ENCODE data around the gene HELZ. TPM values are rescaled to one million over a fixed set of nuclear protein-coding genes. Genes with fewer than 3 reads are reported as not detected.
A peak's percentile ranks its signal among the peaks of the same experiment; 100 is the strongest.

The HELZ gene
- total and polyA plus RNA-seq, 2 experiments from 2014 or later, result 32.7 to 77.2 TPM

GRCh38 chr17:67262435-67263117, 17.6 kb upstream of the HELZ start:
- Histone ChIP-seq H3K27me3 (no peaks in the 10 kb centered on the region), H3K27ac (peak overlapping the region; percentile 66), H3K9me3 (ENCODE audit: low read depth) (no peaks in the 10 kb centered on the region), H3K79me2 (no peaks in the 10 kb centered on the region), H3K36me3 (replicated peaks; ENCODE audit: insufficient read depth, low read depth) (no peaks in the 10 kb centered on the region), H3K4me1 (ENCODE audit: insufficient read depth) (peaks cover 12% of the 10 kb centered on the region), H4K20me1 (ENCODE audit: insufficient read depth, poor library complexity, severe bottlenecking) (no peaks in the 10 kb centered on the region), H3K4me3 (no peak overlapping the region), H3K4me2 (no peak overlapping the region), H2AFZ (no peak overlapping the region), H3K9me2 (replicated peaks; ENCODE audit: insufficient read depth) (no peaks in the 10 kb centered on the region)
- WGBS (ENCODE audit: low lambda C conversion rate, missing lambda C conversion rate), result 62% methylated on average over 7 of the region's 7 CpGs
- no peak for TF ChIP-seq EZH2 (IDR thresholded peaks at IDR 0.05; ENCODE audit: borderline replicate concordance)
- TF ChIP-seq CTCF (IDR thresholded peaks at IDR 0.05; ENCODE audit: poor library complexity), result no peak
- no peak for TF ChIP-seq EZH2phosphoT487 (IDR thresholded peaks at IDR 0.05; ENCODE audit: low read depth, severe bottlenecking, unreplicated experiment)
- DNase-seq (ENCODE audit: low spot score), result peak; percentile 62

GRCh38 chr17:67260170-67260987, 15.4 kb upstream of the HELZ start:
- Histone ChIP-seq H3K9me2 (replicated peaks; ENCODE audit: insufficient read depth) (no peaks in the 10 kb centered on the region), H2AFZ (no peak overlapping the region), H3K79me2 (no peaks in the 10 kb centered on the region), H3K36me3 (replicated peaks; ENCODE audit: insufficient read depth, low read depth) (no peaks in the 10 kb centered on the region), H3K4me3 (no peak overlapping the region), H4K20me1 (ENCODE audit: insufficient read depth, poor library complexity, severe bottlenecking) (no peaks in the 10 kb centered on the region), H3K4me1 (ENCODE audit: insufficient read depth) (peaks cover 12% of the 10 kb centered on the region), H3K27ac (peak overlapping the region; percentile 42), H3K4me2 (peak overlapping the region; percentile 50), H3K27me3 (no peaks in the 10 kb centered on the region), H3K9me3 (ENCODE audit: low read depth) (no peaks in the 10 kb centered on the region)
- DNase-seq (ENCODE audit: low spot score), result peak; percentile 62
- TF ChIP-seq EZH2phosphoT487 (IDR thresholded peaks at IDR 0.05; ENCODE audit: low read depth, severe bottlenecking, unreplicated experiment) (no peak), EZH2 (IDR thresholded peaks at IDR 0.05; ENCODE audit: borderline replicate concordance) (no peak), CTCF (IDR thresholded peaks at IDR 0.05; ENCODE audit: poor library complexity) (no peak)
- WGBS (ENCODE audit: low lambda C conversion rate, missing lambda C conversion rate), result 50% methylated on average over 14 of the region's 14 CpGs

- TF ChIP-seq EZH2phosphoT487 (IDR thresholded peaks at IDR 0.05; ENCODE audit: low read depth, severe bottlenecking, unreplicated experiment) (no peak), CTCF (IDR thresholded peaks at IDR 0.05; ENCODE audit: poor library complexity) (no peak), EZH2 (IDR thresholded peaks at IDR 0.05; ENCODE audit: borderline replicate concordance) (no peak)
- Histone ChIP-seq H3K36me3 (replicated peaks; ENCODE audit: insufficient read depth, low read depth) (no peaks in the 10 kb centered on the region), H3K79me2 (no peaks in the 10 kb centered on the region), H3K9me3 (ENCODE audit: low read depth) (no peaks in the 10 kb centered on the region), H4K20me1 (ENCODE audit: insufficient read depth, poor library complexity, severe bottlenecking) (no peaks in the 10 kb centered on the region), H3K4me2 (no peak overlapping the region), H3K27me3 (no peaks in the 10 kb centered on the region), H3K4me1 (ENCODE audit: insufficient read depth) (peaks cover 12% of the 10 kb centered on the region), H3K9me2 (replicated peaks; ENCODE audit: insufficient read depth) (no peaks in the 10 kb centered on the region), H2AFZ (no peak overlapping the region), H3K27ac (no peak overlapping the region), H3K4me3 (no peak overlapping the region)
- 91% methylated on average over 11 of the region's 11 CpGs for WGBS (ENCODE audit: low lambda C conversion rate, missing lambda C conversion rate)
- DNase-seq (ENCODE audit: low spot score), result no peak
These were observed 13.9 kb upstream of the HELZ start for GRCh38 chr17:67258821-67259468.
